ENCODE data around the gene MAP2K5. TPM values are rescaled to one million over a fixed set of nuclear protein-coding genes. Genes with fewer than 3 reads are reported as not detected.
A peak's percentile ranks its signal among the peaks of the same experiment; 100 is the strongest.

MAP2K5 gene
- total RNA-seq, 1 donor from 2014 or later, result 20.7 TPM

- no peak for DNase-seq (ENCODE audit: low spot score)
Observed at GRCh38 chr15:67823314-67824196, 281.1 kb downstream of the MAP2K5 start.

GRCh38 chr15:67824197-67824968 is 281.9 kb downstream of the MAP2K5 start:
- no peak for DNase-seq (ENCODE audit: low spot score)

- DNase-seq (ENCODE audit: low spot score), result peak; percentile 18
Observed at GRCh38 chr15:67824976-67825880, 282.7 kb downstream of the MAP2K5 start, which contains the start of gene SKOR1. SKOR1 (plus strand) TSS chr15:67825509; CDS start chr15:67825603, 94 bp downstream.

GRCh38 chr15:67825881-67826716 is 283.6 kb downstream of the MAP2K5 start:
- no peak for DNase-seq (ENCODE audit: low spot score)

- no peak for DNase-seq (ENCODE audit: low spot score)
Observed at GRCh38 chr15:67826717-67827561, 284.4 kb downstream of the MAP2K5 start.

- no peak for DNase-seq (ENCODE audit: low spot score)
Observed at GRCh38 chr15:67827562-67828277, 285.2 kb downstream of the MAP2K5 start.

GRCh38 chr15:67828278-67828968 is 285.9 kb downstream of the MAP2K5 start:
- DNase-seq (ENCODE audit: low spot score), result no peak

- DNase-seq (ENCODE audit: low spot score), result no peak
Observed at GRCh38 chr15:67828969-67829646, 286.6 kb downstream of the MAP2K5 start.

- DNase-seq (ENCODE audit: low spot score), result no peak
Observed at GRCh38 chr15:67829647-67830504, 287.4 kb downstream of the MAP2K5 start.

GRCh38 chr15:67831363-67831762 is 288.9 kb downstream of the MAP2K5 start:
- no peak for DNase-seq (ENCODE audit: low spot score)

GRCh38 chr15:67832031-67832551 is 289.6 kb downstream of the MAP2K5 start:
- no peak for DNase-seq (ENCODE audit: low spot score)

- DNase-seq (ENCODE audit: low spot score), result peak; percentile 35
Observed at GRCh38 chr15:67832897-67833709, 290.6 kb downstream of the MAP2K5 start.

GRCh38 chr15:67833710-67834511 is 291.4 kb downstream of the MAP2K5 start:
- peak; percentile 38 for DNase-seq (ENCODE audit: low spot score)

GRCh38 chr15:67834581-67835296 is 292.2 kb downstream of the MAP2K5 start:
- no peak for DNase-seq (ENCODE audit: low spot score)
